A673 (cell line): ENCODE results near the gene DIRAS1.

Source experiments
- EZH2 ChIP-seq: fragments of 200-600 bp; sonication (generic); IDR thresholded peaks from 2 replicates; pipeline ENCODE4 v1.6.1; 2017; ENCODE audit warnings: borderline replicate concordance, low read depth, mild to moderate bottlenecking, mixed read lengths, antibody characterized with exemption, low read length; ENCODE audit not compliant: poor library complexity, severe bottlenecking
- TF ChIP-seq, protein P1 (sequence below): fragments of 300-800, 200-600 bp; sonication (generic); conservative IDR thresholded peaks from 2 replicates; pipeline ENCODE4 v1.5.1; 2017; ENCODE audit warnings: low read depth, mild to moderate bottlenecking, antibody characterized with exemption, low read length, moderate library complexity, mixed read lengths

DNA sequence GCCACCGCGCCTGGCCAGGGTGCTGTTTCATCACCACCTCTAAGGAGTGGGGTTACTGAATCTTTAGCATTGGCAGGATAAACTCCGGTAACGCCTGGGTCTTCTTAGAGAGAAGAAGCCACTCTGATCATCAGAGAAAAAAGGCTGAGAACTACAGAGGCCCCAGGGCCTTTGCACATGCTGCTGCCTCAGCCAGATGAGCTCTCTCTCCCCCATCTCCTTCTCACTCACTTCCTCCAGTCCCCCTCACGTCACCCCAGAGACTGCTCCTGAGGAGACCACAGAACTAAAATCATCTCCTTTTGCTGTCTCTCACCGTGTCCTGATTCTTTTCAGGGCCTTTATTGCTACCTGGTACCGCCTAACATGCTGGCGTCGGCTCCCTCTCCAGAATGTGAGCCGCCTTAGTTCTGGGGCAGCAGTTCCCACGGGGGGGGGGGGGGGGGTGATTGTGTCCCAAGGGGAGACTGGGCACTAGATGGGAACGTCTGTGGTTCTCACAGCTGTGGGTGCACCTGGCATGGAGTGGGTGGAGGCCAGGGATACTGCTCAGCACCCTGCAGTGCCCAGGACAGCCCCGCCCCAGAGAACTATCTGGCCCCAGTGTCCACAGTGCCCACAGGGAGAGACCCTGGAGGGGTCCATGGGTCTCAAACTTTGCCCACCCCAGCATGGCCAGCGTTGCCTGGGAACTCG lies 5.1 kb upstream of the DIRAS1 start:
- TF ChIP-seq, protein P1, sequence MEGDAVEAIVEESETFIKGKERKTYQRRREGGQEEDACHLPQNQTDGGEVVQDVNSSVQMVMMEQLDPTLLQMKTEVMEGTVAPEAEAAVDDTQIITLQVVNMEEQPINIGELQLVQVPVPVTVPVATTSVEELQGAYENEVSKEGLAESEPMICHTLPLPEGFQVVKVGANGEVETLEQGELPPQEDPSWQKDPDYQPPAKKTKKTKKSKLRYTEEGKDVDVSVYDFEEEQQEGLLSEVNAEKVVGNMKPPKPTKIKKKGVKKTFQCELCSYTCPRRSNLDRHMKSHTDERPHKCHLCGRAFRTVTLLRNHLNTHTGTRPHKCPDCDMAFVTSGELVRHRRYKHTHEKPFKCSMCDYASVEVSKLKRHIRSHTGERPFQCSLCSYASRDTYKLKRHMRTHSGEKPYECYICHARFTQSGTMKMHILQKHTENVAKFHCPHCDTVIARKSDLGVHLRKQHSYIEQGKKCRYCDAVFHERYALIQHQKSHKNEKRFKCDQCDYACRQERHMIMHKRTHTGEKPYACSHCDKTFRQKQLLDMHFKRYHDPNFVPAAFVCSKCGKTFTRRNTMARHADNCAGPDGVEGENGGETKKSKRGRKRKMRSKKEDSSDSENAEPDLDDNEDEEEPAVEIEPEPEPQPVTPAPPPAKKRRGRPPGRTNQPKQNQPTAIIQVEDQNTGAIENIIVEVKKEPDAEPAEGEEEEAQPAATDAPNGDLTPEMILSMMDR, result no peak
- TF ChIP-seq EZH2, result no peak
